Right lobe of liver (tissue), 6 donors: Measurements from ENCODE around the gene SLC2A2. TPM values are rescaled to one million over a fixed set of nuclear protein-coding genes. Genes with fewer than 3 reads are reported as not detected.

ENCODE experiments used
- ATAC-seq, 4 donors: fragments of 200-7000 bp; cut with Tn5 transposase; one replicate each; pipeline ENCODE4 v1.9.1; 2020; ENCODE audit warnings: mild to moderate bottlenecking in 4 of 4, moderate library complexity in 4 of 4
- DNase-seq, 3 donors: peaks; one replicate each; pipeline ENCODE4 v3.0.0-alpha.2; 2020
- H3K27ac ChIP-seq, 3 donors: fragments of 200-600 bp; one replicate each; pipeline ENCODE4 v1.8.0; 2022
- H3K27me3 ChIP-seq, 2 donors: fragments of 200-600 bp; one replicate each; pipeline ENCODE4 v1.8.0; 2022
- H3K36me3 ChIP-seq, 4 donors: fragments of 200-600 bp; sonication (generic) in 1 of 4; one replicate each; pipeline versions ENCODE4 v1.5.1 to v1.8.0; 2017 to 2022; ENCODE audit warnings: control low read depth in 1 of 4
- H3K4me1 ChIP-seq, 4 donors: fragments of 200-600 bp; sonication (generic) in 1 of 4; one replicate each; pipeline versions ENCODE4 v1.5.1 to v1.8.0; 2017 to 2022; ENCODE audit warnings: control low read depth in 1 of 4
- H3K4me3 ChIP-seq, 3 donors: fragments of 200-600 bp; one replicate each; pipeline ENCODE4 v1.8.0; 2022
- H3K9me3 ChIP-seq, 4 donors: fragments of 200-600 bp; sonication (generic) in 1 of 4; one replicate each; pipeline versions ENCODE4 v1.5.1 to v1.8.0; 2017 to 2022; ENCODE audit warnings: control low read depth in 1 of 4
- CTCF ChIP-seq, 4 donors: fragments of 200-600 bp in 3 of 4; fragments of 450-650 bp in 1 of 4; IDR thresholded peaks; one replicate each; pipeline versions ENCODE4 v1.5.1 to v1.8.0; 2016 to 2022; ENCODE audit warnings: antibody characterized with exemption in 4 of 4, mild to moderate bottlenecking in 2 of 4
- POLR2A ChIP-seq: fragments of 450-650 bp; IDR thresholded peaks from one replicate; pipeline ENCODE4 v1.6.1; 2017; ENCODE audit warnings: antibody characterized with exemption, mild to moderate bottlenecking
- WGBS: methylation state at CpG from one replicate; pipeline ENCODE4 v1.1.6; 2018; ENCODE audit warnings: low coverage, low lambda C conversion rate; ENCODE audit not compliant: insufficient coverage; ENCODE audit errors: missing lambda C conversion rate; 5-methylcytosine and 5-hydroxymethylcytosine counted together
- intact Hi-C, 2 donors: fragments of 100-400 bp; cut with DNase I; formaldehyde crosslinking; loops; one replicate each; pipeline versions ENCODE4 v1.11.2 to v1.14.1; 2022
- small RNA-seq, 2 experiments: library from RNA; depleted of rRNA; stranded (forward); fragments of <200 nt; gene quantifications; one replicate each; pipeline ENCODE3, GENCODE V24; 2016
- total RNA-seq, 6 experiments: library from RNA; depleted of rRNA in 2 of 6; stranded (reverse); fragments of >200 nt in 2 of 6; fragmentation: NEBNext Ultra II Directional in 3 of 6; extraction: Animal tissue kit (Norgen Biotek cat#: 25700) in 3 of 6; gene quantifications; one replicate each; pipeline versions ENCODE4 v1.1.0 to v1.2.4, GENCODE V29; 2016 to 2023
- donor health status: DM: no; HTN: yes; CAD: no.
- donor health status: DM: no; HTN: no; CAD: no.
- donor health status: DM: no; HTN: no; CAD: no.
- donor health status: DM: no; HTN: yes; CAD: no.
- donor health status: DM: no; HTN: yes; CAD: no.

The SLC2A2 gene
- total RNA-seq, 6 experiments from 2014 or later = 162 to 465 (median 276) TPM

- Histone ChIP-seq H3K4me3 (no peak overlapping the region), H3K36me3 (no peaks in the 10 kb centered on the region), H3K27me3 (no peaks in the 10 kb centered on the region), H3K4me1 (peaks cover 0 to 14% (median 4%) of the 10 kb centered on the region in 4 donors), H3K27ac (no peak overlapping the region), H3K9me3 (no peaks in the 10 kb centered on the region)
- TF ChIP-seq CTCF (IDR thresholded peaks at IDR 0.05) = no peak
- no peak for TF ChIP-seq POLR2A
- no peak for DNase-seq
- intact Hi-C loops = loop anchor here in 1 of 2 donors (10.0 kb wide), 1 partner anchor 602 kb away; no protein-coding TSS in a partner anchor
- WGBS = 97% methylated on average over 8 of the region's 13 CpGs
- no peak for ATAC-seq
Measured at GRCh38 chr3:170953229-170953628, 73.3 kb downstream of the SLC2A2 start.

GRCh38 chr3:170949211-170949610 is 77.3 kb downstream of the SLC2A2 start:
- intact Hi-C loops = no loop called here
- Histone ChIP-seq H3K4me3 (no peak overlapping the region), H3K27ac (no peak overlapping the region), H3K9me3 (no peaks in the 10 kb centered on the region), H3K27me3 (no peaks in the 10 kb centered on the region), H3K4me1 (peaks cover 0 to 14% (median 4%) of the 10 kb centered on the region in 4 donors), H3K36me3 (no peaks in the 10 kb centered on the region)
- no peak for DNase-seq
- peak; percentile 73 to 91 (median 86) for ATAC-seq
- TF ChIP-seq CTCF (IDR thresholded peaks at IDR 0.05) (no peak), POLR2A (no peak)
- WGBS = 29% methylated on average over 2 of the region's 2 CpGs

GRCh38 chr3:170947018-170947769 is 79.3 kb downstream of the SLC2A2 start:
- ATAC-seq = no peak
- DNase-seq = no peak
- WGBS = 100% methylated on average over 1 of the region's 25 CpGs

More at GRCh38 chr3:170947018-170947769, 79.3 kb downstream of the SLC2A2 start:
- TF ChIP-seq CTCF (IDR thresholded peaks at IDR 0.05) = no peak
- TF ChIP-seq POLR2A = no peak
- Histone ChIP-seq H3K4me3 (no peak overlapping the region), H3K4me1 (peaks cover 0 to 14% (median 4%) of the 10 kb centered on the region in 4 donors), H3K36me3 (no peaks in the 10 kb centered on the region), H3K27me3 (no peaks in the 10 kb centered on the region), H3K27ac (no peak overlapping the region), H3K9me3 (no peaks in the 10 kb centered on the region)
- intact Hi-C loops = no loop called here

Small RNA genes within 50 kb of the gene (small RNA-seq; reads per million reads assigned to genes)
- gene RNU1-70P = 0 reads per million in 2 experiments

Other genes with a start within 250 kb of the SLC2A2 start
- 100 to 1,000 TPM in 2 of 6 experiments, 10 to 100 TPM in 3, 1 to 10 TPM in 1; 9.5 to 126 (median 31.1) TPM for gene RPL22L1, start 156.5 kb downstream of the SLC2A2 start, total RNA-seq
- gene EIF5A2, start 118.1 kb downstream of the SLC2A2 start, total RNA-seq = 1 to 10 TPM in 5 of 6 experiments, under 1 TPM in 1; 0.79 to 4.1 (median 2.5) TPM